Prostate gland (tissue), 2 donors: ENCODE measurements around the gene CREBZF.

Experiments used
- POLR2A ChIP-seq: fragments of 450-650 bp; IDR thresholded peaks from one replicate; pipeline ENCODE4 v1.6.1; 2016; ENCODE audit warnings: antibody characterized with exemption, mild to moderate bottlenecking
- POLR2AphosphoS5 ChIP-seq: sonication (generic); formaldehyde crosslinking; IDR thresholded peaks from one replicate; pipeline ENCODE4 v1.6.1; 2017; ENCODE audit warnings: antibody characterized with exemption
- TF ChIP-seq, protein P1 (sequence below), 4 experiments: fragments of 200-600 bp in 2 of 4; fragments of 450-650 bp in 2 of 4; sonication (generic) in 2 of 4; IDR thresholded peaks; 1 replicate in 3 of 4; 2 replicates in 1 of 4; pipeline ENCODE4 v1.5.1; 2016 to 2019; ENCODE audit warnings: antibody characterized with exemption in 4 of 4, mild to moderate bottlenecking in 2 of 4, moderate library complexity in 2 of 4

DNA sequence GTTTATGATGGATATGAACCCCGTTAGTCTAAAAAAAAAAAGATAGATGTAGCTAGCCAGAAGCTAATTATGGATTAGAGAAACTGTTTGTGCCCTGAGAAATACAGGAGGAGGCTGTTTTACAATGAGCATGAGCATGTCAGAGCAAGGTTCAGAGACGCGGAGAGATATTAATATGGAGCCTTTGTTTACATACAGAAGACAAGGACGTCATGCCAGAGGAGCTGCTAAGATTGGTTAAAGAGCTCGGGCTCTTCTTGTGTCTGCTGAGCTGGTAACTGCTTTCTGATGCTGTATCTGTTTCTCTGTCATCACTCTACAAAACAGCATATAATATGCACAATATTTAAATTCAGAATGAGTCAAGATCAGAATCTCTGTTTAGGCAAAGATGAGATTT is 46.0 kb upstream of the CREBZF start:
- TF ChIP-seq POLR2AphosphoS5 = no peak
- TF ChIP-seq, protein P1, sequence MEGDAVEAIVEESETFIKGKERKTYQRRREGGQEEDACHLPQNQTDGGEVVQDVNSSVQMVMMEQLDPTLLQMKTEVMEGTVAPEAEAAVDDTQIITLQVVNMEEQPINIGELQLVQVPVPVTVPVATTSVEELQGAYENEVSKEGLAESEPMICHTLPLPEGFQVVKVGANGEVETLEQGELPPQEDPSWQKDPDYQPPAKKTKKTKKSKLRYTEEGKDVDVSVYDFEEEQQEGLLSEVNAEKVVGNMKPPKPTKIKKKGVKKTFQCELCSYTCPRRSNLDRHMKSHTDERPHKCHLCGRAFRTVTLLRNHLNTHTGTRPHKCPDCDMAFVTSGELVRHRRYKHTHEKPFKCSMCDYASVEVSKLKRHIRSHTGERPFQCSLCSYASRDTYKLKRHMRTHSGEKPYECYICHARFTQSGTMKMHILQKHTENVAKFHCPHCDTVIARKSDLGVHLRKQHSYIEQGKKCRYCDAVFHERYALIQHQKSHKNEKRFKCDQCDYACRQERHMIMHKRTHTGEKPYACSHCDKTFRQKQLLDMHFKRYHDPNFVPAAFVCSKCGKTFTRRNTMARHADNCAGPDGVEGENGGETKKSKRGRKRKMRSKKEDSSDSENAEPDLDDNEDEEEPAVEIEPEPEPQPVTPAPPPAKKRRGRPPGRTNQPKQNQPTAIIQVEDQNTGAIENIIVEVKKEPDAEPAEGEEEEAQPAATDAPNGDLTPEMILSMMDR (IDR thresholded peaks at IDR 0.05) = no peak
- no peak for TF ChIP-seq POLR2A
